Measurements from ENCODE around the gene LHX8.

GRCh38 chr1:75100481-75101092 lies 33.6 kb upstream of the LHX8 start:
- TF ChIP-seq, protein P1, sequence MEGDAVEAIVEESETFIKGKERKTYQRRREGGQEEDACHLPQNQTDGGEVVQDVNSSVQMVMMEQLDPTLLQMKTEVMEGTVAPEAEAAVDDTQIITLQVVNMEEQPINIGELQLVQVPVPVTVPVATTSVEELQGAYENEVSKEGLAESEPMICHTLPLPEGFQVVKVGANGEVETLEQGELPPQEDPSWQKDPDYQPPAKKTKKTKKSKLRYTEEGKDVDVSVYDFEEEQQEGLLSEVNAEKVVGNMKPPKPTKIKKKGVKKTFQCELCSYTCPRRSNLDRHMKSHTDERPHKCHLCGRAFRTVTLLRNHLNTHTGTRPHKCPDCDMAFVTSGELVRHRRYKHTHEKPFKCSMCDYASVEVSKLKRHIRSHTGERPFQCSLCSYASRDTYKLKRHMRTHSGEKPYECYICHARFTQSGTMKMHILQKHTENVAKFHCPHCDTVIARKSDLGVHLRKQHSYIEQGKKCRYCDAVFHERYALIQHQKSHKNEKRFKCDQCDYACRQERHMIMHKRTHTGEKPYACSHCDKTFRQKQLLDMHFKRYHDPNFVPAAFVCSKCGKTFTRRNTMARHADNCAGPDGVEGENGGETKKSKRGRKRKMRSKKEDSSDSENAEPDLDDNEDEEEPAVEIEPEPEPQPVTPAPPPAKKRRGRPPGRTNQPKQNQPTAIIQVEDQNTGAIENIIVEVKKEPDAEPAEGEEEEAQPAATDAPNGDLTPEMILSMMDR (IDR thresholded peaks at IDR 0.05 in 8 of 11, conservative IDR thresholded peaks at IDR 0.05 in 3 of 11) = no peak
- TF ChIP-seq POLR2A (IDR thresholded peaks at IDR 0.05) (no peak), POLR2AphosphoS5 (IDR thresholded peaks at IDR 0.05) (no peak)

Measured in spleen (tissue), 7 donors.